ENCODE measurements around the gene GAA.
"Not testable (repeated sequence)": the region's sequence is repeated elsewhere in the genome, so short reads cannot be mapped to it uniquely, and the experiment has no call there.

GAA gene

GRCh38 chr17:80151333-80151732 lies 50.0 kb downstream of the GAA start:
- no peak for DNase-seq

- DNase-seq: no peak
Measured at GRCh38 chr17:80152081-80152702, 50.8 kb downstream of the GAA start.

- no peak for DNase-seq
Measured at GRCh38 chr17:80153004-80153403, 51.6 kb downstream of the GAA start.

DNA sequence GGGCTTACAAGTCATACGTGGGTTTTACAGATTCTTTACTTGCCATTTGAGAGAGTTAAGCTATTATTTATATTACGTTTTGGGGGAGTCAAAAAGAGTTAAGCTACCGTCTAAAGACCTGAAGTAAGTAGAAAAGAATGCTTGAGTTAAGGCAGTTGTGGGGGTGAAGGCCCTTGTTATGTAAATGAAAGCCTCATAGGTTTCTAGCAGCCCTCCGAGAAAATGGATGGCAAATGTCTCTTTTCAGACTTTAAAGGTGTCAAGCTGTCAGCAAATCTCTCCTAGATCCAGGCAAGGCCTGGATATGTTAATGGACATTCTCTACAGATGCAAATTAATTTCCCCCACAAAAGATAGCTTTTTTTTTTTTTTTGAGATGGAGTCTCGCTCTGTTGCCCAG lies 52.8 kb downstream of the GAA start:
- no peak for DNase-seq

- DNase-seq: not testable (repeated sequence)
Measured at GRCh38 chr17:80155600-80155999, 54.2 kb downstream of the GAA start.

DNA sequence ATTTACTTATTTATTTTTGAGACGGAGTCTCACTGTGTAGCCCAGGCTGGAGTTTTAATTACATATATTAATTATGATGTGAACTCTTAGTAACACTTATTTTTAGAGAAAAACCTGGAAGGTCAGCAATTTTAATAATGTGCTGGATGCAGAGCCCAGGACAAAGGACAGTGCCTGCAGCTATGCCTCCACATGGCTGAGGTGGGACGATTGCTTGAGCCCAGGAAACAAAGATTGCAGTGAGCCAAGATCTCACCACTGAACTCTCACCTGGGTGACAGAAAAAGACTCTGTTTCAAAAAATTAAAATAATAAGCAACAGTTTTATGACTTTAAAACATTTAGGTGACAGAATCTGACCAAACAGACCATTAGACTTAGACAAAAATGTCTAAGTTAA lies 57.5 kb downstream of the GAA start:
- DNase-seq: no peak

DNA sequence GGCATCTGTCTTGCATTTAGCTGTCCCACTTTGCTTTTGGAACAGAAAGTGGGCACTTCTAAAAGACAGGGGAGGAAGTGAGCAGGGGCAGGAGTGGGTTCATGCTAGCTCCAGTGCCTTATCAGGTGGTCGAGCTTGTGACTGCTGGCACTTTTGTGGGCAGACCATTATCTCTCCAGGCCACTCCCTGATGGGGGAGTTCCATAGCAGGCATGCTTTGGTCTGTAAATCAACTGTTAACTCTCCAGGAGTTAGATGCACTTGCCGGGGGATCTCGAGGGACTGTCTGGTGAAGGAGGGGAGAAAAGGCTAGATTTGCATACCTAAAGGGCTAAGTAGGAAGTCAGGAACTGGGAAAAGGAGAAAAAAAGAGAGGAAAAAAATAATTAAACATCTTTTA lies 59.2 kb downstream of the GAA start:
- no peak for DNase-seq

DNA sequence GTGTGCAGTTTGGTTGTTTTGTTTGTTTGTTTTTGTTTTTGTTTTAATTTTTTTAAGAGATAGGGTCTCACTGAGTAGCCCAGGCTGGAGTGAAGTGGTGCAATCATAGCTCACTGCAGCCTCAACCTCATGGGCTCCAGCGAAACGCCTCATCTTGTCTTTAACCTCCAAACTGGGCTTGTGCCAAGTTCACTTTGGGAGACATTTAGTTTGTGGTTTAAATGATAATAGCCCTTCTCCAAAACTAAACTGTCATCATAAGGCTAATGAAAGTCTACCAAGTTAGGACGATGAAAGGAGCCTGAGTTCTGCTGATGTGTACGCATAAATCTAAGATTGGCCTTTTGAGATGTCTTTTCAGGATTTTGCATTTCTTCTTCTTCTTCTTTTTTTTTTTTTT lies 62.0 kb downstream of the GAA start:
- no peak for DNase-seq

DNA sequence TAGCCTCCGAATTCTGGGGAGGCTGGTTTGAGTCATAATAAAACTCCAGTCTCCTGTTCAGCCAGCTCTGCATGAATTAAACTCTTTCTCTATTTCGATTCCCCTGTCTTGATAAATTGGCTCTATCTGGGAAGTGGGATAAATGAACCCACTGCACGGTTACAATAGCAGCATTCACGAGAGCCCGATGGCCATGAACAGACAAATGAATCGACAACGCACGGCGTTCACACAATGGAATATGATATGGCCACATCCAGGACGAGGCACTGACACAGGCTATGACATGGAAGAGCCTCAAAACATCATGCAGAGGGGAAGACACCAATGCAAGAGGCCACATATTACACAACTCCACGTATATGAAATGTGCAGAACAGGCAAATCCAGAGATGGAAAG lies 62.8 kb downstream of the GAA start:
- DNase-seq: no peak

DNA sequence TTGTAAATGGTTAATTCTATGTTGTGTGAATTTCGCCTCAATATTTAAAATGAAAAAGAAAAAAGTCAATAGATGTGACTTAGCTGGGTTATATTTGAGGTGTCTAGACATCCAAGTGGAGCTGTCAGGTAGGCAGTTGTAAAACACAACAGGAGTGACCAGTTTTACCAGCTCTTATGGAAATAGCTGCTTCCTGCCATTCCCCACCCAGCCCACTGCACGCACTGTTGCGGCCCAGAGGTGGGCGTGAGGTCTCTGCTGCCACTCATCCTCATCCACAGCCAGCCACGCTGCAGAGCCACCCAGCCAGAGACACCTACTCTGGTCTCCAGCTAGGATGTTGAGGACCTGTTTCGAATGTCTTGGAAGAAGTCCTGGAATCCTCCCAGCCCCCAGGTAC lies 65.1 kb downstream of the GAA start:
- no peak for DNase-seq

DNA sequence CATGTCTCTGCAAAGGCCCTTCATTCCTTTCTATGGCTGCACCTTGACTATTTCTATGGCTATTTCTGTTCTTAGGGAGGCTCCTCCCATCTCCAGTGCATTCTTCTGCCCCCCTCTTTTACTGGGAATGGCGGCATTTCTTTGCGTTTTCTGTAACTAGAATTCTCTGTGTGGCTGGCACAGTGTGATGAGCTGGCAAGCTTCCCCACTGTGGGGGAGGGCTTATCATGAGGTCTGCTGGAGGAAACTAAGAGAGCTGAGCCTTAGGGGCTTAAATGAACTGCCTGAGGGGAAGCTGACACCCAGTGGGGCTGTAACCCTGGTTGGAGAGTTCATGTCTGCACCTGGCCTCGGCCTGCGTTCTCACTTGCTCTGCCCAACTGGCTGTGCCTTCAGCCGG lies 67.0 kb downstream of the GAA start:
- no peak for DNase-seq

GRCh38 chr17:80169107-80169506 lies 67.7 kb downstream of the GAA start:
- DNase-seq: no peak

Data from COR-L47 (cell line).